Activated CD8-positive, alpha-beta memory T cell treated with anti-CD3 and anti-CD28 coated beads, Interleukin-2, amount 10 ng/mL, durations not matched to agents 7 days and 5 days (primary cell): ENCODE results near the gene CARMIL1. TPM values are rescaled to one million over a fixed set of nuclear protein-coding genes. Genes with fewer than 3 reads are reported as not detected.
A peak's percentile ranks its signal among the peaks of the same experiment; 100 is the strongest.

Source experiments
- ATAC-seq: fragments of 150-1000 bp; cut with Tn5 transposase; one replicate; pipeline ENCODE4 v1.10.0; 2021; ENCODE audit warnings: moderate library complexity
- CTCF ChIA-PET: fragments of 350-600 bp; sonication (Branson Sonifier 250); formaldehyde crosslinking; loops from one replicate; lab custom pipeline; 2021; ENCODE audit warnings: antibody characterized with exemption; lab: Charles Lee
- DNase-seq: peaks from one replicate; pipeline ENCODE4 v3.0.0-alpha.2; 2020
- H3K27ac Mint-ChIP-seq: one replicate; pipeline ENCODE4 v1.8.0; 2021; ENCODE audit warnings: mild to moderate bottlenecking, mixed read lengths
- H3K27me3 Mint-ChIP-seq: one replicate; pipeline ENCODE4 v1.8.0; 2021; ENCODE audit warnings: mixed read lengths
- H3K36me3 Mint-ChIP-seq: one replicate; pipeline ENCODE4 v1.8.0; 2021; ENCODE audit warnings: mild to moderate bottlenecking, mixed read lengths
- H3K4me1 Mint-ChIP-seq: one replicate; pipeline ENCODE4 v1.8.0; 2021; ENCODE audit warnings: mixed read lengths
- H3K4me3 Mint-ChIP-seq: one replicate; pipeline ENCODE4 v1.8.0; 2021; ENCODE audit warnings: mild to moderate bottlenecking, moderate library complexity, mixed read lengths
- H3K9me3 Mint-ChIP-seq: one replicate; pipeline ENCODE4 v1.8.0; 2022; ENCODE audit warnings: low read depth, mixed read lengths
- total RNA-seq, 2 experiments: library from RNA; stranded (reverse); gene quantifications; one replicate each; pipeline ENCODE4 v1.2.3, GENCODE V29; 2021

Gene CARMIL1
- total RNA-seq, 2 experiments from 2014 or later: 3.4 to 3.8 TPM

- peaks cover under 1% of the 10 kb centered on the region for H3K27me3 Mint-ChIP-seq
- peaks cover 2% of the 10 kb centered on the region for H3K4me1 Mint-ChIP-seq
- H3K36me3 Mint-ChIP-seq: no peaks in the 10 kb centered on the region
- no peak overlapping the region for H3K27ac Mint-ChIP-seq
- CTCF ChIA-PET: interaction anchor here (1.5 kb wide), 1 partner anchor 136 kb away, joined by 4 read pairs; no protein-coding TSS in a partner anchor
- no peak overlapping the region for H3K4me3 Mint-ChIP-seq
- no peak for ATAC-seq
- DNase-seq: no peak
- no peaks in the 10 kb centered on the region for H3K9me3 Mint-ChIP-seq
Measured at GRCh38 chr6:25354078-25354932, 75.1 kb downstream of the CARMIL1 start.

- no peaks in the 10 kb centered on the region for H3K36me3 Mint-ChIP-seq
- no peak overlapping the region for H3K27ac Mint-ChIP-seq
- CTCF ChIA-PET: no interaction called here
Measured at GRCh38 chr6:25359191-25359861, 80.2 kb downstream of the CARMIL1 start.

GRCh38 chr6:25359891-25360290 is 80.7 kb downstream of the CARMIL1 start:
- H3K4me3 Mint-ChIP-seq: no peak overlapping the region
- DNase-seq (no peak), ATAC-seq (no peak)
- H3K27ac Mint-ChIP-seq: no peak overlapping the region
- H3K4me1 Mint-ChIP-seq: no peaks in the 10 kb centered on the region
- CTCF ChIA-PET: no interaction called here
- no peaks in the 10 kb centered on the region for H3K9me3 Mint-ChIP-seq
- H3K36me3 Mint-ChIP-seq: no peaks in the 10 kb centered on the region
- H3K27me3 Mint-ChIP-seq: peaks cover 3% of the 10 kb centered on the region

More at GRCh38 chr6:25359191-25359861, 80.2 kb downstream of the CARMIL1 start:
- no peaks in the 10 kb centered on the region for H3K9me3 Mint-ChIP-seq
- peaks cover 3% of the 10 kb centered on the region for H3K27me3 Mint-ChIP-seq
- DNase-seq (no peak), ATAC-seq (no peak)
- H3K4me3 Mint-ChIP-seq: no peak overlapping the region
- H3K4me1 Mint-ChIP-seq: no peaks in the 10 kb centered on the region

- DNase-seq (no peak), ATAC-seq (no peak)
- no peaks in the 10 kb centered on the region for H3K4me1 Mint-ChIP-seq
- H3K4me3 Mint-ChIP-seq: no peak overlapping the region
- H3K27ac Mint-ChIP-seq: no peak overlapping the region
- H3K9me3 Mint-ChIP-seq: no peaks in the 10 kb centered on the region
- CTCF ChIA-PET: no interaction called here
- H3K36me3 Mint-ChIP-seq: no peaks in the 10 kb centered on the region
- peaks cover 3% of the 10 kb centered on the region for H3K27me3 Mint-ChIP-seq
Measured at GRCh38 chr6:25360621-25361020, 81.4 kb downstream of the CARMIL1 start.

GRCh38 chr6:25363427-25363826 is 84.3 kb downstream of the CARMIL1 start:
- peaks cover 1% of the 10 kb centered on the region for H3K36me3 Mint-ChIP-seq
- H3K9me3 Mint-ChIP-seq: no peaks in the 10 kb centered on the region
- DNase-seq (no peak), ATAC-seq (no peak)
- CTCF ChIA-PET: no interaction called here
- H3K27ac Mint-ChIP-seq: no peak overlapping the region
- H3K4me3 Mint-ChIP-seq: no peak overlapping the region
- H3K4me1 Mint-ChIP-seq: peaks cover 22% of the 10 kb centered on the region
- H3K27me3 Mint-ChIP-seq: peaks cover 3% of the 10 kb centered on the region

- Mint-ChIP-seq H3K9me3 (no peaks in the 10 kb centered on the region), H3K4me1 (peaks cover 39% of the 10 kb centered on the region), H3K27me3 (no peaks in the 10 kb centered on the region), H3K27ac (no peak overlapping the region), H3K36me3 (peaks cover 1% of the 10 kb centered on the region), H3K4me3 (no peak overlapping the region)
- CTCF ChIA-PET: interaction anchor here (1.2 to 3.1 kb wide), 2 partner anchors 86 kb away, joined by 4 to 14 read pairs; partner anchors contain the start of gene CARMIL1
- DNase-seq: no peak
- no peak for ATAC-seq
Measured at GRCh38 chr6:25365154-25365553, 86.0 kb downstream of the CARMIL1 start.

- H3K4me3 Mint-ChIP-seq: peak overlapping the region; percentile 62
Measured at GRCh38 chr6:25366903-25367545, 87.8 kb downstream of the CARMIL1 start.

GRCh38 chr6:25369036-25369432 is 89.9 kb downstream of the CARMIL1 start:
- peaks cover 3% of the 10 kb centered on the region for H3K9me3 Mint-ChIP-seq
- CTCF ChIA-PET: interaction anchor here (0.9 to 2.8 kb wide), 4 partner anchors 27 to 90 kb away, joined by 3 to 11 read pairs (median 5); partner anchors contain the start of gene CARMIL1
- H3K27me3 Mint-ChIP-seq: no peaks in the 10 kb centered on the region
- H3K4me3 Mint-ChIP-seq: no peak overlapping the region
- ATAC-seq: no peak
- peaks cover 64% of the 10 kb centered on the region for H3K4me1 Mint-ChIP-seq
- H3K27ac Mint-ChIP-seq: peak overlapping the region; percentile 76
- no peak for DNase-seq
- H3K36me3 Mint-ChIP-seq: peaks cover 13% of the 10 kb centered on the region

More at GRCh38 chr6:25366903-25367545, 87.8 kb downstream of the CARMIL1 start:
- DNase-seq (peak; percentile 60), ATAC-seq (peak; percentile 72)
- Mint-ChIP-seq H3K4me1 (peaks cover 56% of the 10 kb centered on the region), H3K36me3 (peaks cover 7% of the 10 kb centered on the region), H3K27me3 (no peaks in the 10 kb centered on the region), H3K9me3 (no peaks in the 10 kb centered on the region), H3K27ac (peak overlapping the region; percentile 87)
- CTCF ChIA-PET: interaction anchor here (0.8 to 3.1 kb wide), 4 partner anchors 38 to 353 kb away, joined by 3 to 14 read pairs (median 3); partner anchors contain the start of gene CARMIL1

- CTCF ChIA-PET: interaction anchor here (0.9 to 2.8 kb wide), 6 partner anchors 28 to 120 kb away, joined by 3 to 11 read pairs (median 5); partner anchors contain the start of gene CARMIL1
- Mint-ChIP-seq H3K27ac (peak overlapping the region; percentile 76), H3K4me1 (peaks cover 69% of the 10 kb centered on the region), H3K36me3 (peaks cover 18% of the 10 kb centered on the region), H3K27me3 (no peaks in the 10 kb centered on the region), H3K4me3 (peak overlapping the region; percentile 41), H3K9me3 (peaks cover 6% of the 10 kb centered on the region)
- DNase-seq (no peak), ATAC-seq (peak; percentile 9)
Measured at GRCh38 chr6:25369433-25370177, 90.4 kb downstream of the CARMIL1 start.

GRCh38 chr6:25370178-25371036 is 91.2 kb downstream of the CARMIL1 start:
- H3K27me3 Mint-ChIP-seq: no peaks in the 10 kb centered on the region
- CTCF ChIA-PET: interaction anchor here (0.8 to 2.8 kb wide), 7 partner anchors 28 to 147 kb away, joined by 3 to 11 read pairs (median 4); partner anchors contain the start of gene CARMIL1
- H3K4me3 Mint-ChIP-seq: peak overlapping the region; percentile 41
- peak overlapping the region; percentile 76 for H3K27ac Mint-ChIP-seq
- ATAC-seq: peak; percentile 58
- no peak for DNase-seq
- H3K4me1 Mint-ChIP-seq: peaks cover 69% of the 10 kb centered on the region
- peaks cover 21% of the 10 kb centered on the region for H3K36me3 Mint-ChIP-seq
- H3K9me3 Mint-ChIP-seq: peaks cover 11% of the 10 kb centered on the region

GRCh38 chr6:25371037-25371347 is 91.8 kb downstream of the CARMIL1 start:
- ATAC-seq (no peak), DNase-seq (no peak)
- peak overlapping the region; percentile 59 for H3K27ac Mint-ChIP-seq
- no peaks in the 10 kb centered on the region for H3K27me3 Mint-ChIP-seq
- H3K4me1 Mint-ChIP-seq: peaks cover 69% of the 10 kb centered on the region
- peaks cover 23% of the 10 kb centered on the region for H3K36me3 Mint-ChIP-seq
- peak overlapping the region; percentile 23 for H3K4me3 Mint-ChIP-seq
- CTCF ChIA-PET: interaction anchor here (0.8 to 2.8 kb wide), 4 partner anchors 33 to 147 kb away, joined by 3 to 11 read pairs (median 5); no protein-coding TSS in a partner anchor
- peaks cover 11% of the 10 kb centered on the region for H3K9me3 Mint-ChIP-seq

GRCh38 chr6:25375125-25375524 is 96.0 kb downstream of the CARMIL1 start:
- CTCF ChIA-PET: no interaction called here
- H3K4me1 Mint-ChIP-seq: peaks cover 30% of the 10 kb centered on the region
- no peak overlapping the region for H3K27ac Mint-ChIP-seq
- no peak for ATAC-seq
- peaks cover 24% of the 10 kb centered on the region for H3K36me3 Mint-ChIP-seq
- DNase-seq: no peak
- no peak overlapping the region for H3K4me3 Mint-ChIP-seq
- no peaks in the 10 kb centered on the region for H3K27me3 Mint-ChIP-seq
- H3K9me3 Mint-ChIP-seq: peaks cover 13% of the 10 kb centered on the region
